ENCODE results near the gene GARNL3.

DNA sequence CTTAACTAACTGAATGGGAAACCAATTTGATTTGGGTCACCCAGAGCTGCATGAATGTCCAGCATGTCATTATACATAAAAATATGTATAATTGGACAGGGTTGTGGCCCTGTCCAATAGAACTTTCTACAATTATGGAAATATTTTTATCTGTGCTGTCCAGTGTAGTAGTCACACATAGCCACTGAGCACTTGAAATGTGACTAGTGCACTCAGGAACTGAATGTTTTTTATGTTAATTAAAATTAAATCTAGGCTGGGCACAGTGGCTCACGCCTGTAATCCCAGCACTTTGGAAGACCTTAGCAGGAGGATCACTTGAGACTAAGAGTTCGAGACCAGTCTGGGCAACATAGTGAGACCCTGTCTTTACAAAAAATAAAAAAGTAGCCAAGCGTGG is 18.6 kb downstream of the GARNL3 start:
- TF ChIP-seq EZH2 (IDR thresholded peaks at IDR 0.05) (no peak), POLR2AphosphoS5 (IDR thresholded peaks at IDR 0.05; ENCODE audit: borderline replicate concordance, low read depth, low read length) (no peak), FOXP2 (optimal IDR thresholded peaks at IDR 0.05; ENCODE audit: control extremely low read depth, extremely low read length, insufficient read depth) (no peak)
